ENCODE results near the gene SMAD6.
"Not testable (repeated sequence)": the region's sequence is repeated elsewhere in the genome, so short reads cannot be mapped to it uniquely, and the experiment has no call there.

SMAD6 gene

DNA sequence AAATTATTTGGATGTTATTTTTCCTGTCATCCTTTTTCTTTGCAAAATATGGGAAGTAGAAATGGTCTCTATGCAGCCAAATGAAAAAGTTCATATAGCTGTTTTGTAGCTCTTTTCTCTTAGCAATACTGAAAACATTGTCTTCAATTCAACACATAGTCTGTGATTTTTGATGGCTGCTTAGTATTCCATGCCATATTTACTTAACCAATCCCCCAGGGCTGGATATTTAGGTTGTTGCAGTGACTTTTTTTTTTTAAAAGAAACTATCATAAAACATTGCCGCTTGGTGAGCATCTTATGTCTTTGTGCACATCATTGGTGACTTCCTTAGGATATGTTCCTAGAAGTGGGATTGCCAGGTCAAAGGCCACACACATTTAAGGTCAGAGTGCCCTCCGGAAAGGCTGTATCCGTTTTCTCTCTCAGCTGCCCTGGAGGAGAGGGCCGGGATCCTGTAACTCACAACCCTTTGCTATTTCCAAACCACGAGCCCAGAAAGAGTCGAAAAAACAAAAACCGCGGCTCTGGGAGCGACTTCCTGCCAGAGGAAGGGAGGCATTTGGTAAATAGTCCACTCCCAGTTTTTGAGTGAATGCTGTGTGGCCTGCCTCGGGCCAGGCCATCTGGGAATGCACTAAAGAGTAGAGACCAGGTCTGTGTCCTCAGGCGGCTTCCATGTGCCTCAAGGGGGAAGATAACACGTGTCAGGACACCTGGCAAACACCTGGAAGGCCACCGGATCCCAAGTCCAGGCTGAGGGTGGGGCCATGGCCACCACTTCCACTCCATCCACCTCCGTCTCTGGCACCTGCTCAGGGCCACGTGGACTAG, 41.9 kb downstream of the SMAD6 start:
- FAIRE-seq = no peak

GRCh38 chr15:66744610-66745279, 42.7 kb downstream of the SMAD6 start:
- FAIRE-seq = no peak

GRCh38 chr15:66745530-66746230, 43.6 kb downstream of the SMAD6 start:
- no peak for FAIRE-seq

GRCh38 chr15:66746231-66746605, 44.2 kb downstream of the SMAD6 start:
- no peak for FAIRE-seq

GRCh38 chr15:66747223-66747622, 45.2 kb downstream of the SMAD6 start:
- FAIRE-seq = no peak

DNA sequence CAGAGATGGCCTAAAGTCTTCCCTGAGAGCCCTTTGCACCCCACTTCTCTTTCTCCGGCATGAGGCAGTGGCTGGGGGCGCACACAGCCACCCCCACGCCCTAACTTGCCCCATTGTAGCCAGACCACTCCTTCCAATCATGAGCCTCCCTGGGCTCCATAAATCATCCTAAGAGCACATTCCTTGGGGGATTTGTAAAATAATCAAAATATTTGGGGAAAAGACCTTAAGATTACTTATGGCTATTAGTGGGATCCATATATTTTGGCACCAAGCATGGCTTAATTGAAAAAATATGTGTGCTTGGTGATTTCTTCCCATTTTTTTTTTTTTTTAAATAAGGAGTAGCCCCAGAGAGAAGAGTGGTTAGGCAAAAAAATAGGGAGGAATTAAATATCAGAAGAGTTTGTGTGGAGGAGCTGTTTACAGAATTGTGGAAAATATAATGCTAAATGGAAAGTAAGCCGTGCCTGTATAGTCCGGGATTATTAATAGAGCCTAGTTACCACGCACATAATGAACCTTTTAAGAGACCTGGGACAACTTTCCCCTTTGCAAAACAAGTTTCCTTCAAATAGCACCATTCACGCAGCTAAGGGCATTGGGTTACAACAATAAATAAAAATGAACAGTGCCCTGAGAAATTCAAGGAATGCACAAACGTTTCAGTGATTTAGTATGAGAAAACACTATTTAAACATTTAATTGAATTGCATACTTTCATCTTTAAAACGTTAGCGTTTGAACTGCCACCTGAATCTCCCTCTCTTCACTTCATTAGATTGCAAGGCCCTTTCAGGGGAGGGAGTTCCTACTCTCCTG, 46.1 kb downstream of the SMAD6 start:
- FAIRE-seq = peak; percentile 99

- FAIRE-seq = no peak
Observed at GRCh38 chr15:66748708-66749035, 46.6 kb downstream of the SMAD6 start.

- FAIRE-seq = no peak
Observed at GRCh38 chr15:66749841-66750575, 48.0 kb downstream of the SMAD6 start.

- FAIRE-seq = no peak
Observed at GRCh38 chr15:66750609-66751008, 48.6 kb downstream of the SMAD6 start.

DNA sequence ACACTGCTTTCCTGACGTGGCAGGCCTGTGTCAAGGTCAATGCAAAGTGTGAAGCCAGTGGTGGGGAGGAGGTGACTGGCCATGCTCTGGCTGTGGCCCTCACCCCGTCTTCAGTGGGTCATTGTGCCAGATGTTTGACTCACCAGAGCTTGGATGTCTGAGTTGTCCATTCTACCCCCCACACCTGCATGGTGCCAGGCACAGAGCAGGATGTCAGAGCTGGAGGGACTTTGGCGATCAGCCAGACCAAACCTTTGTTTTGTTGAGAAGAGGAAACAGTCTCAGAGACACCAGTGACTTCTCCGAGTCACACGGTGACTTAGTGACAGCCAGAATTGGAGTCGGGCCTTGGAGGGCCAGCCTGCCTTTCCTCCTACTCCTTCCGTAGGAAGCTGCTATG, 49.5 kb downstream of the SMAD6 start:
- no peak for FAIRE-seq

- no peak for FAIRE-seq
Observed at GRCh38 chr15:66752078-66752477, 50.0 kb downstream of the SMAD6 start.

DNA sequence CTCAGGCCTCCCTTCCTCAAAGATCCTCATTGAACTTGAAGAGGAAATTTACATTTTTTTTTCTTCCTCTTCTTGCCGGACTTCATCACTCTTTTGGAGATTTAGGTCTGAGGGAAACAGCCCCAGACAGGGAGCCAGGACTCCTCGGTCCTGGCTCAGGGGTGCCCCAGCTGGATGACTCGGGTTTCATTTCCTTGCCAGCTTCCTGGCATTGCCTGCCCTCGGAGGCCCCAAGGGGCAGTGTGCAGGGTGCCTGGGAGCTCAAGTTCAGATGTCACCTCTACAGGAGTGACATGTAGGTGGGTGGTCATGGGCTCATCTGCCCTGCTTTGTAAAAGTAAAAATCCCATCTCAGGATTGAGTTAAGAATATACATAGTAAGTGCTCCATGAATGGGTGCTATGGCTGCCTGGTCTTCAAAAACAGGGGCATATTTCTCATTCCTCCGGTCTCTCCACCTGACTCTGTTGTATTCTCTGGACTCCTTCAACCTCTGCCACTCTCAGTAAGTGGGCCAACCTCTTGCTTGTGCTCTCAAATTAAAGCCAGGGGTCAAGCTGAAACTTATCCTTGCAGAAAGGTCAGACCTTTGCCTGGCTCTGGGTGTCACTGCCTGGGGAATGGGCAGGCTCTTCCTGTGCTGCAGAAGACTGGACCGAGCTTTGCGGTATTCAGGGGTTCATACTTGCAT, 51.8 kb downstream of the SMAD6 start:
- FAIRE-seq = no peak

- no peak for FAIRE-seq
Observed at GRCh38 chr15:66754789-66755188, 52.8 kb downstream of the SMAD6 start.

GRCh38 chr15:66755298-66756068, 53.4 kb downstream of the SMAD6 start:
- FAIRE-seq = no peak

DNA sequence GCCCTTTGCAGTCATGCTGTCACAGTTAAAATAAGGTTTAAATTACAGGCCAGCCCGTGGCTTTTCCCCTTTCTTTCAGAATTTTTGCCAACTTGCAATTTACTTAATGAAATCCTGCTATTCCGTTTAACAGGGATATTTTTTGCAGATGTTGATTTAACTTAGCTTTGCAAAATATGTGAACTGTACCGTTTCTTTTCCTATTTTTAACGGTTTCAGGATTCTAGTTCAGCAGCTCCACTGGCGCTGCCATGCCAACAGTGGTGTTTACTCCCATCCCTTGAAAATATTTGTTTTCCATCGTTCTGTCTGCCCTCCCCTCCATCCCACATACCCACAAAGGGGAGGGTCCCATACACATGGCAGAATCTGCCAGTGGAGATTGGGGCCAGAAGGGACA, 54.3 kb downstream of the SMAD6 start:
- FAIRE-seq = no peak

DNA sequence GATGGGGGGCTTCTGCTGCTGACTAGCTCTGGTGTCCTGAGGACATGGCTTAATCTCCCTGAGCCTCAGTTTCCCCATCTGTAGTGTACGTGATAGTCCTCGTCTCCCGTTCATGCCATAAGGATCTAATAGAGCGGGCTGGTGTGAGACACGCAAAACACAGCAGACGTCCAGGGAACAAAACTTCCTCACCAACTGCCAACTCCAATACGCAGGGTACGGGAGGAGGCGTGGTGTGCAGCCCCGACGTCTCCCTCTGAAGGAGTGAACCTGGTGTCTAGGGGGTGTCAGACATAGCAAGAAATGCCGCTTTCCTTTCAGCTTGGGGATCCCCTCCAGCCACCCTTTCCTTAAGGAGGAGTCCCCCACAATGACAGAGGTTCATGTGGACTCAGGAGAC, 55.0 kb downstream of the SMAD6 start:
- FAIRE-seq = no peak

DNA sequence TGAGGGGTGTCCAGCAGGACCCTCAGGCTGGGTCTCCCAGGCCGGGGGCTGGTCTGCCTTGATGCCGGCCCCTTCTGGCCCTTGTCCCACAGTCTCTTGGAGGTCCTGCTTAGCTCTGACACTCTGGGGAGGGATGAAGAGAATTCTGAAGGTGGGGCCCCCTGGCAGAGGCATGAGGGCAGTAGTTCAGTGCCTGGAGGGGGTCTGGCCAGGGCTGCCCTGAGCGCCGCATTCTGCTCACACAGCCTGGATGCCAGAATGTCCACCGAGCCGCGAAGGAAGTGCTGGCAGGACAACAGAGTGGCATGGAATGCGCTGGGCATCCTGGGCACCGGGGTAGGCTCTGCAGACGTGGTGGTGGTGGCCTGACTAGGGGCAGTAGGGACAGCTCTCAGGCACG, 55.5 kb downstream of the SMAD6 start:
- FAIRE-seq = no peak

DNA sequence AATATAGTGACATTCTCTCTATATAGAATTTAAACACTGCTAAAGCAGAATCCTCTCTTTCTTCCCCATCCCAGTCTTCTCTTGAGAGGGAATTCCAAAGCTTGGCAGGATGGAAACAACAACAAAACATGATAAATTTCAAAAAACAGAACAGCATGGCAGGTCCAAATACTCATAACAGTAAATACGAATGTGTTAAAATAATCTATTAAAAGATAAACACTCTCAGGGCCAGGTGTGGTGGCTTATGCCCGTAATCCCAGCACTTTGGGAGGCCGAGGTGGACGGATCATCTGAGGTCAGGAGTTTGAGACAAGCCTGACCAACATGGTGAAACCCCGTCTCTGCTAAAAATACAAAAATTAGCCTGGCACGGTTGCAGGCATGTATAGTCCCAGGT, 56.2 kb downstream of the SMAD6 start:
- not testable (repeated sequence) for FAIRE-seq

GRCh38 chr15:66758844-66759243, 56.8 kb downstream of the SMAD6 start:
- peak; percentile 39 for FAIRE-seq

DNA sequence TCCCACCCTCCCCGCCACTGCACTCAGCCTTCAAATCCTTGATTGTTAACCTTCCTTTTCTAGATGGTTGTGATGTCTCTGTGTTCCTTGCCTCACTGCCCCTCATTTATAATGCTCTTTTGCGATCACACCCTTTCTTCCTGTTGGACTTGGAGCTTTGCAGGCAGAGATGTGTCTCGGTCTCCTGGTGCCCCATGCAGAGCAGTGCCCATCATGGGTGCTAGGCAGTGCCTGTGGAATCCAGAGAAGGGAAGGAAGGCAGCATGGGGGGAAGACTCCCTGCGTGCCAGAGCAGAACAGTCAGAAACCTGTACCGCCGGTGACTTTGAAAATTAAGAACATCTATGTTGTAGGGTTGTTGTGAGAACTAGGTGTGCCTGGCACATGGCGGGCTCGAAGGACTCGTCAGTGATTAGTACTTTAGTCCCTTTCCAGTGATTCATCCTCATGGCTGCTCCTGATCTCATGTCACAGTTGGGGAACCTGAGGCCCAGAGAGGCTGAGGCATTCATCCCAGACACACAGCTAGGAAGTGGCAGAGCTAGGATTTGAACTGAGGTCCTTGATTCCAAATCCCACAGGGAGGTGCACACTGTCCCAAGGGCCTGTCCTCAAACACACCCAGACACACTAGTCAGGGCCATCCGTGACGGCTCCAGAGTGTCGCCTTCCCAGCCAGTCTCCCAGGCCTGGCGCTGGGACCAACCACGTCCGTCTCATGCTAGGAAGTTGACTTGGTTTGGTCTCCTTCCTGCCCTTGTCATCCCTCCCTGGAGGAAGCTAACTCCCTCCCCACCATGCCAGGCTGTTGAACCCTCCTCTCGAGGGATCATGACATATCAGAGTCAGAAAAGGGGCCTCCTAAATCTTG, 58.3 kb downstream of the SMAD6 start:
- FAIRE-seq = no peak
